Measurements from ENCODE around the gene AIG1.

Gene AIG1

GRCh38 chr6:143127941-143128680 lies 67.4 kb downstream of the AIG1 start:
- no peak for DNase-seq (ENCODE audit: low read depth in 2 of 2)

GRCh38 chr6:143128681-143129015 lies 68.0 kb downstream of the AIG1 start:
- no peak for DNase-seq (ENCODE audit: low read depth in 2 of 2)

- DNase-seq (ENCODE audit: low read depth in 2 of 2): no peak
Observed at GRCh38 chr6:143130928-143131327, 70.2 kb downstream of the AIG1 start.

GRCh38 chr6:143135325-143135724 lies 74.6 kb downstream of the AIG1 start:
- DNase-seq (ENCODE audit: low read depth in 2 of 2): no peak

GRCh38 chr6:143135797-143136561 lies 75.3 kb downstream of the AIG1 start:
- DNase-seq (ENCODE audit: low read depth in 2 of 2): no peak

- no peak for DNase-seq (ENCODE audit: low read depth in 2 of 2)
Observed at GRCh38 chr6:143136647-143137046, 76.0 kb downstream of the AIG1 start.

- no peak for DNase-seq (ENCODE audit: low read depth in 2 of 2)
Observed at GRCh38 chr6:143139239-143139784, 78.6 kb downstream of the AIG1 start.

GRCh38 chr6:143139884-143140283 lies 79.2 kb downstream of the AIG1 start:
- peak; percentile 26 to 46 for DNase-seq (ENCODE audit: low read depth in 2 of 2)

GRCh38 chr6:143140767-143141166 lies 80.1 kb downstream of the AIG1 start:
- DNase-seq (ENCODE audit: low read depth in 2 of 2): no peak

- no peak for DNase-seq (ENCODE audit: low read depth in 2 of 2)
Observed at GRCh38 chr6:143141442-143141841, 80.8 kb downstream of the AIG1 start.

GRCh38 chr6:143146186-143146851 lies 85.6 kb downstream of the AIG1 start:
- DNase-seq (ENCODE audit: low read depth in 2 of 2): no peak

- DNase-seq (ENCODE audit: low read depth in 2 of 2): no peak
Observed at GRCh38 chr6:143149771-143150170, 89.1 kb downstream of the AIG1 start.

GRCh38 chr6:143150281-143150680 lies 89.6 kb downstream of the AIG1 start:
- no peak for DNase-seq (ENCODE audit: low read depth in 2 of 2)

- DNase-seq (ENCODE audit: low read depth in 2 of 2): no peak
Observed at GRCh38 chr6:143151381-143151780, 90.7 kb downstream of the AIG1 start.

GRCh38 chr6:143155681-143156080 lies 95.0 kb downstream of the AIG1 start:
- DNase-seq (ENCODE audit: low read depth in 2 of 2): no peak

- no peak for DNase-seq (ENCODE audit: low read depth in 2 of 2)
Observed at GRCh38 chr6:143157131-143157530, 96.4 kb downstream of the AIG1 start.

GRCh38 chr6:143158113-143158581 lies 97.5 kb downstream of the AIG1 start:
- no peak for DNase-seq (ENCODE audit: low read depth in 2 of 2)

GRCh38 chr6:143159001-143159400 lies 98.3 kb downstream of the AIG1 start:
- no peak for DNase-seq (ENCODE audit: low read depth in 2 of 2)

GRCh38 chr6:143160015-143160414 lies 99.3 kb downstream of the AIG1 start:
- DNase-seq (ENCODE audit: low read depth in 2 of 2): no peak

- DNase-seq (ENCODE audit: low read depth in 2 of 2): no peak
Observed at GRCh38 chr6:143160439-143161220, 99.9 kb downstream of the AIG1 start.

GRCh38 chr6:143163621-143164020 lies 102.9 kb downstream of the AIG1 start:
- no peak for DNase-seq (ENCODE audit: low read depth in 2 of 2)
